HL-60 (cell line): ENCODE measurements around the gene THUMPD2.

Source experiments
- DNase-seq, 2 experiments: peaks; one replicate each; pipeline ENCODE4 v3.0.0-alpha.2; 2010 to 2020; ENCODE audit warnings: low read depth in 1 of 2, low spot score in 1 of 2
- H3K27ac ChIP-seq: fragments of 250-450 bp; sonication (Bioruptor Pico); replicated peaks from 2 replicates; pipeline ENCODE4 v1.5.1; 2020; ENCODE audit warnings: mild to moderate bottlenecking, moderate library complexity
- H3K27me3 ChIP-seq: fragments of 250-450 bp; sonication (Bioruptor Pico); 2 replicates; pipeline ENCODE4 v1.5.1; 2021; ENCODE audit warnings: mild to moderate bottlenecking, moderate library complexity; ENCODE audit not compliant: insufficient read depth, poor library complexity, severe bottlenecking
- H3K4me3 ChIP-seq: replicated peaks from 2 replicates; pipeline ENCODE4 v1.5.1; 2011; ENCODE audit warnings: mild to moderate bottlenecking, control low read depth, low read length; ENCODE audit not compliant: insufficient read depth
- CTCF ChIP-seq: IDR thresholded peaks from one replicate; pipeline ENCODE4 v1.5.1; 2011; ENCODE audit warnings: low read length, control low read depth, inconsistent platforms; ENCODE audit not compliant: insufficient read depth
- GABPA ChIP-seq: IDR thresholded peaks from 2 replicates; pipeline ENCODE4 v1.6.1; 2012; ENCODE audit warnings: low read depth
- POLR2AphosphoS5 ChIP-seq: IDR thresholded peaks from 2 replicates; pipeline ENCODE4 v1.6.1; 2012; ENCODE audit warnings: low read depth
- REST ChIP-seq: IDR thresholded peaks from 2 replicates; pipeline ENCODE4 v1.6.1; 2012; ENCODE audit warnings: low read depth; ENCODE audit not compliant: insufficient replicate concordance
- SPI1 ChIP-seq: IDR thresholded peaks from 2 replicates; pipeline ENCODE4 v1.6.1; 2012; ENCODE audit warnings: low read depth, mild to moderate bottlenecking, borderline replicate concordance

Gene THUMPD2

GRCh38 chr2:39736640-39737039 lies 42.4 kb downstream of the THUMPD2 start:
- DNase-seq, result no peak
- TF ChIP-seq REST, result no peak
- TF ChIP-seq GABPA, result no peak
- TF ChIP-seq CTCF, result no peak
- TF ChIP-seq SPI1, result no peak
- no peak for TF ChIP-seq POLR2AphosphoS5
- H3K27me3 ChIP-seq, result no peaks in the 10 kb centered on the region
- no peak overlapping the region for H3K4me3 ChIP-seq
- no peak overlapping the region for H3K27ac ChIP-seq

DNA sequence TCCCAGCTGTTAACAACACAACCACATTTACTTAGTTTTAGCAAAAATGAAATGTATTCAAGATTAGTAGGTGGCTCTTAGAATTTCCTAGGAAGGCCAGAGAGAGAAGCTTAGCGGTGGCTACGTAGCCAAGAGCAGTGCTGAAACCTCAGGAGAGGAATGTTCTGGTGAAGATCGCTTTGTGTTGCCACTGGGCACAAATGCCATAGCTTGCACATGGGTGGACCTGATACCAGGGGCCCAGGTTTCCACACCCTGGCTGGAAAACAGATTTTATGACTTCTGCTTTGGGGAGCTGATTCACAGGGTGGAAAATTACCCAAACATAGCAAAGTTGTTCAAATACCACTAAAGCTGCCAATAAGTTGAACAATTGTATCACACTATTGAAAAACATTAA lies 43.4 kb downstream of the THUMPD2 start:
- TF ChIP-seq SPI1 (no peak), REST (no peak), POLR2AphosphoS5 (no peak), CTCF (no peak), GABPA (no peak)
- DNase-seq, result no peak
- Histone ChIP-seq H3K27ac (no peak overlapping the region), H3K27me3 (no peaks in the 10 kb centered on the region), H3K4me3 (no peak overlapping the region)

DNA sequence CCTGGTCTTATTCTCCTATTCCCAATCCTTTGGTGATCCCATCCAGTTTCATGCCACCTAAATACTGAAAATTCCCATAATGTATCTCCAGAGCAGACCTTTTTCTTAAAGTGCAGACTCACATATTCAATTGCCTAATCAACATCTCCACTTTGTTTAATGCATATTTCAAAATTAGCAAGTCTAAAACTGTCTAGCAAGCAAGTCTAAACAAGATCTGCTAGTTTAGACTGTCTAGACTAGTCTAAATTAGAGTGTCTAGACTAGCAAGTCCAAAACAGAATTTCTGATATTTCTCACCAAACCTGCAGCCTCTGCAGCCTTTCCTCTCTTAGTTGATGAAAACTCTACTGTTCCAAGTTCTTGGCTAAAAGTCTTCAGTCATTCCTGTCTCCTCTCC lies 44.6 kb downstream of the THUMPD2 start:
- no peak for TF ChIP-seq POLR2AphosphoS5
- TF ChIP-seq CTCF, result no peak
- no peak for TF ChIP-seq REST
- TF ChIP-seq GABPA, result no peak
- TF ChIP-seq SPI1, result no peak
- Histone ChIP-seq H3K27me3 (no peaks in the 10 kb centered on the region), H3K27ac (no peak overlapping the region), H3K4me3 (no peak overlapping the region)
- no peak for DNase-seq
